Ectodermal cell (in vitro differentiated cells): ENCODE results near the gene LRRC55.

Experiments used
- H3K27ac ChIP-seq: 2 replicates; pipeline ENCODE4 v1.7.0; 2013; ENCODE audit warnings: mild to moderate bottlenecking, low read depth, low read length; ENCODE audit not compliant: insufficient read depth, poor library complexity, severe bottlenecking
- H3K27me3 ChIP-seq: 2 replicates; pipeline ENCODE4 v1.7.0; 2013; ENCODE audit warnings: mild to moderate bottlenecking, low read length; ENCODE audit not compliant: insufficient read depth, control insufficient read depth, poor library complexity, severe bottlenecking
- H3K36me3 ChIP-seq: one replicate; pipeline ENCODE4 v1.7.0; 2013; ENCODE audit warnings: low read length; ENCODE audit not compliant: control insufficient read depth, insufficient read depth
- H3K4me1 ChIP-seq: one replicate; pipeline ENCODE4 v1.7.0; 2013; ENCODE audit warnings: low read length; ENCODE audit not compliant: control insufficient read depth, insufficient read depth
- H3K4me3 ChIP-seq: 2 replicates; pipeline ENCODE4 v1.7.0; 2013; ENCODE audit warnings: low read depth, low read length, control low read depth; ENCODE audit not compliant: insufficient read depth
- H3K9me3 ChIP-seq: 2 replicates; pipeline ENCODE4 v1.7.0; 2013; ENCODE audit warnings: mild to moderate bottlenecking, low read length, moderate library complexity; ENCODE audit not compliant: control insufficient read depth
- WGBS, 2 experiments: methylation state at CpG; one replicate each; pipeline ENCODE4 v1.1.7; 2013; ENCODE audit warnings: missing lambda C conversion rate in 2 of 2; 5-methylcytosine and 5-hydroxymethylcytosine counted together

The LRRC55 gene

GRCh38 chr11:57148621-57149020 lies 33.1 kb upstream of the LRRC55 start:
- WGBS, 2 experiments = 91% methylated on average over 5 of the region's 5 CpGs

GRCh38 chr11:57150454-57150917 lies 31.3 kb upstream of the LRRC55 start:
- 89% methylated on average over 4 of the region's 4 CpGs for WGBS, 2 experiments
- Histone ChIP-seq H3K4me3 (no peak overlapping the region), H3K9me3 (no peaks in the 10 kb centered on the region), H3K27me3 (no peaks in the 10 kb centered on the region), H3K36me3 (no peaks in the 10 kb centered on the region), H3K27ac (no peak overlapping the region), H3K4me1 (peaks cover 2% of the 10 kb centered on the region)

More at GRCh38 chr11:57148621-57149020, 33.1 kb upstream of the LRRC55 start:
- Histone ChIP-seq H3K4me1 (no peaks in the 10 kb centered on the region), H3K9me3 (no peaks in the 10 kb centered on the region), H3K27me3 (no peaks in the 10 kb centered on the region), H3K27ac (no peak overlapping the region), H3K4me3 (no peak overlapping the region), H3K36me3 (no peaks in the 10 kb centered on the region)

- 97 to 100% methylated on average over 2 of the region's 2 CpGs for WGBS, 2 experiments
- H3K4me3 ChIP-seq = no peak overlapping the region
- no peaks in the 10 kb centered on the region for H3K36me3 ChIP-seq
- H3K9me3 ChIP-seq = no peaks in the 10 kb centered on the region
- no peaks in the 10 kb centered on the region for H3K27me3 ChIP-seq
- peaks cover 9% of the 10 kb centered on the region for H3K4me1 ChIP-seq
- no peak overlapping the region for H3K27ac ChIP-seq
Measured at GRCh38 chr11:57152134-57152533, 29.6 kb upstream of the LRRC55 start.

- no peaks in the 10 kb centered on the region for H3K27me3 ChIP-seq
- H3K4me3 ChIP-seq = no peak overlapping the region
- no peaks in the 10 kb centered on the region for H3K36me3 ChIP-seq
- no peaks in the 10 kb centered on the region for H3K9me3 ChIP-seq
- H3K4me1 ChIP-seq = peaks cover 9% of the 10 kb centered on the region
- no peak overlapping the region for H3K27ac ChIP-seq
Measured at GRCh38 chr11:57153448-57153847, 28.3 kb upstream of the LRRC55 start.

- H3K27ac ChIP-seq = no peak overlapping the region
- H3K4me3 ChIP-seq = no peak overlapping the region
- no peaks in the 10 kb centered on the region for H3K9me3 ChIP-seq
- no peaks in the 10 kb centered on the region for H3K27me3 ChIP-seq
- 95 to 96% methylated on average over 2 of the region's 2 CpGs for WGBS, 2 experiments
- H3K36me3 ChIP-seq = no peaks in the 10 kb centered on the region
- peaks cover 9% of the 10 kb centered on the region for H3K4me1 ChIP-seq
Measured at GRCh38 chr11:57154739-57155138, 27.0 kb upstream of the LRRC55 start.

- Histone ChIP-seq H3K4me3 (no peak overlapping the region), H3K27ac (no peak overlapping the region), H3K4me1 (peaks cover 9% of the 10 kb centered on the region), H3K9me3 (no peaks in the 10 kb centered on the region), H3K27me3 (no peaks in the 10 kb centered on the region), H3K36me3 (no peaks in the 10 kb centered on the region)
- 84 to 89% methylated on average over 1 of the region's 1 CpG for WGBS, 2 experiments
Measured at GRCh38 chr11:57155400-57155799, 26.4 kb upstream of the LRRC55 start.

GRCh38 chr11:57155838-57156607 lies 25.7 kb upstream of the LRRC55 start:
- Histone ChIP-seq H3K4me1 (peaks cover 9% of the 10 kb centered on the region), H3K27ac (peak overlapping the region; percentile 26), H3K27me3 (no peaks in the 10 kb centered on the region), H3K9me3 (no peaks in the 10 kb centered on the region), H3K4me3 (no peak overlapping the region), H3K36me3 (no peaks in the 10 kb centered on the region)
- WGBS, 2 experiments = 11 to 13% methylated on average over 8 to 10 of the region's 10 CpGs

- Histone ChIP-seq H3K4me3 (no peak overlapping the region), H3K9me3 (no peaks in the 10 kb centered on the region), H3K27ac (no peak overlapping the region), H3K4me1 (peaks cover 9% of the 10 kb centered on the region), H3K36me3 (no peaks in the 10 kb centered on the region), H3K27me3 (no peaks in the 10 kb centered on the region)
- 89 to 94% methylated on average over 4 of the region's 4 CpGs for WGBS, 2 experiments
Measured at GRCh38 chr11:57156928-57157327, 24.8 kb upstream of the LRRC55 start.

- H3K4me1 ChIP-seq = peaks cover 9% of the 10 kb centered on the region
- WGBS, 2 experiments = 86 to 87% methylated on average over 3 of the region's 3 CpGs
- no peaks in the 10 kb centered on the region for H3K27me3 ChIP-seq
Measured at GRCh38 chr11:57157624-57158023, 24.1 kb upstream of the LRRC55 start.

GRCh38 chr11:57158180-57158579 lies 23.6 kb upstream of the LRRC55 start:
- Histone ChIP-seq H3K27me3 (no peaks in the 10 kb centered on the region), H3K4me3 (no peak overlapping the region), H3K4me1 (peaks cover 9% of the 10 kb centered on the region), H3K27ac (no peak overlapping the region), H3K9me3 (no peaks in the 10 kb centered on the region), H3K36me3 (no peaks in the 10 kb centered on the region)
- WGBS, 2 experiments = 85 to 95% methylated on average over 4 to 5 of the region's 5 CpGs

More at GRCh38 chr11:57157624-57158023, 24.1 kb upstream of the LRRC55 start:
- no peak overlapping the region for H3K27ac ChIP-seq
- no peaks in the 10 kb centered on the region for H3K9me3 ChIP-seq
- H3K36me3 ChIP-seq = no peaks in the 10 kb centered on the region
- no peak overlapping the region for H3K4me3 ChIP-seq
